ENCODE data around the gene C2CD4A. TPM values are rescaled to one million over a fixed set of nuclear protein-coding genes. Genes with fewer than 3 reads are reported as not detected.

C2CD4A gene
- total RNA-seq, 4 donors from 2014 or later = 0.22 to 0.39 (median 0.25) TPM; not detected in 1

DNA sequence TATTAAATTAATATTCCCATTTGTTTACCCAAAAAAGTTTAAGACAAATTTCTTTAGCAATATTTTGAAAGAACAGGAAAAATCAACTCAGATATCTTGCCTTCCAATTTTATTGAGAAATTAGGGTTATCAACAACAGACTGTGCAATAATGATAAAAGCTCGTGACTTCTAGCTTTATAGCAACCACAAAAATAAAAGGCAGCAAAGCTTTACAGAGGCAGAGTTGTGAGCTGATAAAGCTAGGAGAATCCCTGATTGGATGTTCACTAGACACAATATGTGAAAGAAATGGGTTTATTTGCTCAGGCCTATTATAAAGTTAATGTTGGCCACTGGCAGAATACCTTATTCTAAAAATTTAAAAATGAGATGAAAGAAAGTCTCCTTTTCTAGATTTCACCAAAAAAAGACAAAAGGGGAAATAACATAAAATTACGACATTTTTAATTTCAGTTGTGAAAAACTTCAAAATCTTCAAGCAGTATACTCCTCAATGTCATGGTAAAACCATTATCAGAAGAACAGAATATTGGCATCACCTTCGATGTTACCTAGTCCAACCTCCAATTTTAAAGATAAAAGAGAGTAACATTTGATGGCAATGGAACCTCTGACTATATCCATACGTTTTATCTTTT is 9.3 kb upstream of the C2CD4A start:
- H3K27ac ChIP-seq = no peak overlapping the region
- WGBS, 2 donors = 92 to 95% methylated on average over 4 of the region's 4 CpGs
- no peaks in the 10 kb centered on the region for H3K9me3 ChIP-seq
- H3K27me3 ChIP-seq = no peaks in the 10 kb centered on the region
- no peak for DNase-seq
- no peaks in the 10 kb centered on the region for H3K36me3 ChIP-seq
- intact Hi-C loops (cut with DNase I) = no loop called here
- H3K4me3 ChIP-seq (replicated peaks in 1 of 3) = no peak overlapping the region
- peaks cover 0 to 12% of the 10 kb centered on the region in 2 donors for H3K4me1 ChIP-seq
- TF ChIP-seq, protein P1, sequence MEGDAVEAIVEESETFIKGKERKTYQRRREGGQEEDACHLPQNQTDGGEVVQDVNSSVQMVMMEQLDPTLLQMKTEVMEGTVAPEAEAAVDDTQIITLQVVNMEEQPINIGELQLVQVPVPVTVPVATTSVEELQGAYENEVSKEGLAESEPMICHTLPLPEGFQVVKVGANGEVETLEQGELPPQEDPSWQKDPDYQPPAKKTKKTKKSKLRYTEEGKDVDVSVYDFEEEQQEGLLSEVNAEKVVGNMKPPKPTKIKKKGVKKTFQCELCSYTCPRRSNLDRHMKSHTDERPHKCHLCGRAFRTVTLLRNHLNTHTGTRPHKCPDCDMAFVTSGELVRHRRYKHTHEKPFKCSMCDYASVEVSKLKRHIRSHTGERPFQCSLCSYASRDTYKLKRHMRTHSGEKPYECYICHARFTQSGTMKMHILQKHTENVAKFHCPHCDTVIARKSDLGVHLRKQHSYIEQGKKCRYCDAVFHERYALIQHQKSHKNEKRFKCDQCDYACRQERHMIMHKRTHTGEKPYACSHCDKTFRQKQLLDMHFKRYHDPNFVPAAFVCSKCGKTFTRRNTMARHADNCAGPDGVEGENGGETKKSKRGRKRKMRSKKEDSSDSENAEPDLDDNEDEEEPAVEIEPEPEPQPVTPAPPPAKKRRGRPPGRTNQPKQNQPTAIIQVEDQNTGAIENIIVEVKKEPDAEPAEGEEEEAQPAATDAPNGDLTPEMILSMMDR (IDR thresholded peaks at IDR 0.05) = no peak
- no peak for TF ChIP-seq POLR2A (IDR thresholded peaks at IDR 0.05)

DNA sequence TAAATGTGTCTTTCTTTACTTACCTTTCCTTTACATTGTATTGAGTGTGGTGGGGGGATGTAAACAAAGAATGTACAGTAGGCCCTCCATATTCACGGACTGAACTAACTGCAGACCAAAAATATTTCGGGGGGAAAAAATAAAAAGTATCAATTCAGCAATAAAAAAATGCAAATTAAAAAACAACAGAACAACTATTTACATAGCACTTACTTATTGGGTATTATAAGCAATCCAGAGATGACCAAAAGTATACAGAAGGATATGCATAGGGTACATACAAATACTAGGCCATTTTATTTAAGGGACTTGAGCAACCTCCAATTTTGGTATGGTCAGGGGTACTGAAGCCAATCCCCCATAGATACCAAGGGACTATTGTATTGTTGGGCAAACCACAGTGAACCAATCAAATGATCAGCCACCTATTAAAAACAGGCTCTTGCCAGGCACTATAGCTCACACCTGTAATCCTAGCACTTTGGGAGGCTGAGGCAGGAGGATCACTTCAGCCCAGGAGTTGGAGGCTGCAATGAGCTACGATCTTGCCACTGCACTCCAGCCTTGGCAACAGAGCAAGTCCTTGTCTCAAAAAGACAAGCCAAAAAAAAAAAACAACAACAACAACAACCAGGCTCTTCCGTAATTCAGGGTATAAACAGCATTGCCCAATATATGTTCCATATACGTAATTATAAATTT is 8.3 kb upstream of the C2CD4A start:
- H3K4me3 ChIP-seq (replicated peaks in 1 of 3) = no peak overlapping the region
- no peaks in the 10 kb centered on the region for H3K27me3 ChIP-seq
- 89 to 94% methylated on average over 5 of the region's 5 CpGs for WGBS, 2 donors
- H3K4me1 ChIP-seq = peaks cover 0 to 12% of the 10 kb centered on the region in 2 donors
- intact Hi-C loops (cut with DNase I) = no loop called here
- no peak for TF ChIP-seq POLR2A (IDR thresholded peaks at IDR 0.05)
- TF ChIP-seq, protein P1 (IDR thresholded peaks at IDR 0.05) = no peak
- no peaks in the 10 kb centered on the region for H3K9me3 ChIP-seq
- H3K27ac ChIP-seq = no peak overlapping the region
- no peaks in the 10 kb centered on the region for H3K36me3 ChIP-seq
- no peak for DNase-seq

DNA sequence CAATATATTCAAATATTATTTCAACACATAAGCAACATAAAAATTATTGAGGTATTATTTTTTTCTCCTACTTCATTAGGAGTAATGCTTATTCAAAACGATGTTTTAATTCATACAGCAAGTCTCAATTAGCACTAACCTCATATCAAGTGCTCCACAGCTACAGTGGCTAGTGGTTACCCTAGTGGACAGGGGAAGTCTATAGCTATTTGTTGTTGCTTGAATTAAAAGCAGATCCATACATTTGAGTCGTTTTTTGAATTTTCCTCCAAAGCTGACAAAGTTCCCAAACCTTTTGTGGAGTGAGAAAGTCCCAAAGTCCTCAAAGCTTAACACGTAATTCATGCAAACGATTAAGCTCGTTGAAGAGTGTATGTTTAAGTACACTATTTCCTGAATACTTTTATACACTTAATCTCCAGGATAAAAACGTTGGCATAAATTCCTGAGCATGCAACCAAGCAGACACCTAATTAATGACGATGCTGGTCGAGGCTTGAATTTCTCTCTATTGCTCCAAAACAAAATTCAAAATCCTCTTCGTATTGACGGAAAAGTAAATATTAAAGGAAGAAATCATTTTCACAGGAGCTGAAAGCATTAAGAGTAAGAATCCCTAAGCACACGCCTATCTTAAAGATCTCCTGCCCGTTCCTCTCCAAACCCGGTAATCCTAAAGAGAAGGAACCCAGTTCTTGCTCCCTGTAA is 7.5 kb upstream of the C2CD4A start:
- intact Hi-C loops (cut with DNase I) = no loop called here
- TF ChIP-seq, protein P1 (IDR thresholded peaks at IDR 0.05) = no peak
- TF ChIP-seq POLR2A (IDR thresholded peaks at IDR 0.05) = no peak
- Histone ChIP-seq H3K36me3 (no peaks in the 10 kb centered on the region), H3K27ac (peak overlapping the region in 2 of 3 donors; percentile 90 to 95), H3K27me3 (no peaks in the 10 kb centered on the region), H3K9me3 (no peaks in the 10 kb centered on the region), H3K4me3 (replicated peaks in 1 of 3) (peak overlapping the region; percentile 44 to 93 (median 77)), H3K4me1 (peaks cover 4 to 11% of the 10 kb centered on the region in 2 donors)
- DNase-seq = no peak
- 6 to 7% methylated on average over 13 of the region's 13 CpGs for WGBS, 2 donors

GRCh38 chr15:62059816-62060112 is 7.0 kb upstream of the C2CD4A start:
- Histone ChIP-seq H3K4me3 (replicated peaks in 1 of 3) (peak overlapping the region; percentile 44 to 93 (median 77)), H3K4me1 (peaks cover 4 to 7% of the 10 kb centered on the region in 2 donors), H3K36me3 (no peaks in the 10 kb centered on the region), H3K27ac (peak overlapping the region; percentile 83 to 95 (median 90)), H3K9me3 (no peaks in the 10 kb centered on the region), H3K27me3 (no peaks in the 10 kb centered on the region)
- peak; percentile 54 to 56 for DNase-seq
- no peak for TF ChIP-seq POLR2A (IDR thresholded peaks at IDR 0.05)
- TF ChIP-seq, protein P1 (IDR thresholded peaks at IDR 0.05) = no peak
- WGBS, 2 donors = 0 to 1% methylated on average over 8 to 18 of the region's 19 CpGs
- intact Hi-C loops (cut with DNase I) = no loop called here
